Upper lobe of left lung (tissue), 4 donors: Measurements from ENCODE around the gene NOLC1.

Experiments
- EP300 ChIP-seq, 4 donors: sonication (generic); formaldehyde crosslinking; IDR thresholded peaks; one replicate each; pipeline ENCODE4 v1.5.1; 2017; ENCODE audit warnings: antibody characterized with exemption in 4 of 4, control low read depth in 2 of 4
- TF ChIP-seq, protein P1 (sequence below), 6 experiments: fragments of 450-650 bp in 4 of 6; fragments of 200-600 bp in 2 of 6; sonication (generic) in 2 of 6; IDR thresholded peaks; one replicate each; pipeline ENCODE4 v1.5.1; 2016 to 2019; ENCODE audit warnings: antibody characterized with exemption in 6 of 6

DNA sequence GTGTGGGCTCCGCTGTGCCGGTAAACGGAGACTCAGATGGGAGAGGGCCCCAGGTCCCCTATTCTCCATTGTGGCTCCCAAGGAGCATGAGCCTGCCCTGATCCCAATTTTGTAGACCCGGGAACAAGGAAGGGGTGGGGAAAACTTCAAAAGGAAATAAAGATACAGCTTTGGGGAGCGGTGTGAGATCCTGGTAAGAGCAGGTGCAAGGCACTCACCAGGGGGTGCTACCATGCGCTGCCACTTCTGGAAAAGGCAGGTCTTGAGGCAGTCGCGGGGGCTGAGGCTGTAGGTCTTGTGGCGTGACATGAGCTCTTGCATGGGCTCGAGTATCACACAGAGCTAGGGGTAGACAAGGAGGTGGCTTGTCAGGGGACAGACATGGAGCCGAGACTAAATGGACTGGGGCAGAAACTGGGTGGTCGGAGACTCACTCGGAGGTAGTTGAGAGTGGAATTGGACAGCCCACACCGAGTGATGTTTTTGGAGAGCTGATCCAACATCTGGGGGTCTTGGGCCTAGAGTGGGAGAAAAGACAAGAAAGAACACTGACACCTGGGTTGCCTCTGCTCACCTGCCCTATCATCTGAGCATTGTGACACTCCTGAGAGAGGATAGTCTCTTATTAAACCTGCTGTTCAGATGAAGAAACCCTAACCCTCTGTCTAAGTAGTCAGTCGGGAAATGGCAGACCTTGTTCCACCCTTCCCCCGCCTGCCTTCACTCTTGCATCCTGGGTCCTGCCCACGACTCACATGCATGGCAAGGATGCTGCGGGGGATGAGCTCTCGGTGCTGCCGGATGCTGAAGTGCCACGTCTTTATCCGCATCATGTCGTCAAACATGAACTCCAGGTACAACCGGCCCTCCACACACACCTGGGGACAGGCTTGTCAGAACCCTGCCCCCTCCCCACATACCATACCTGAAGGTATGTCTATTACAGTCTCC is 42.7 kb upstream of the NOLC1 start:
- TF ChIP-seq, protein P1, sequence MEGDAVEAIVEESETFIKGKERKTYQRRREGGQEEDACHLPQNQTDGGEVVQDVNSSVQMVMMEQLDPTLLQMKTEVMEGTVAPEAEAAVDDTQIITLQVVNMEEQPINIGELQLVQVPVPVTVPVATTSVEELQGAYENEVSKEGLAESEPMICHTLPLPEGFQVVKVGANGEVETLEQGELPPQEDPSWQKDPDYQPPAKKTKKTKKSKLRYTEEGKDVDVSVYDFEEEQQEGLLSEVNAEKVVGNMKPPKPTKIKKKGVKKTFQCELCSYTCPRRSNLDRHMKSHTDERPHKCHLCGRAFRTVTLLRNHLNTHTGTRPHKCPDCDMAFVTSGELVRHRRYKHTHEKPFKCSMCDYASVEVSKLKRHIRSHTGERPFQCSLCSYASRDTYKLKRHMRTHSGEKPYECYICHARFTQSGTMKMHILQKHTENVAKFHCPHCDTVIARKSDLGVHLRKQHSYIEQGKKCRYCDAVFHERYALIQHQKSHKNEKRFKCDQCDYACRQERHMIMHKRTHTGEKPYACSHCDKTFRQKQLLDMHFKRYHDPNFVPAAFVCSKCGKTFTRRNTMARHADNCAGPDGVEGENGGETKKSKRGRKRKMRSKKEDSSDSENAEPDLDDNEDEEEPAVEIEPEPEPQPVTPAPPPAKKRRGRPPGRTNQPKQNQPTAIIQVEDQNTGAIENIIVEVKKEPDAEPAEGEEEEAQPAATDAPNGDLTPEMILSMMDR (IDR thresholded peaks at IDR 0.05) = no peak
- TF ChIP-seq EP300 (IDR thresholded peaks at IDR 0.05) = no peak
